Activated T-helper 17 cell treated with anti-CD3 and anti-CD28 coated beads, Interleukin-2, amount 50 U/mL, for 72 hours (primary cell): Measurements from ENCODE around the gene SF3B3. TPM values are rescaled to one million over a fixed set of nuclear protein-coding genes. Genes with fewer than 3 reads are reported as not detected.
A peak's percentile ranks its signal among the peaks of the same experiment; 100 is the strongest.

Experiments used
- ATAC-seq: fragments of 150-1000 bp; cut with Tn5 transposase; replicated peaks from 2 replicates; pipeline ENCODE4 v1.10.0; 2021; ENCODE audit warnings: mild to moderate bottlenecking, moderate library complexity
- H3K27ac Mint-ChIP-seq: one replicate; pipeline ENCODE4 v1.8.0; 2022; ENCODE audit warnings: mixed read lengths
- H3K27me3 Mint-ChIP-seq: one replicate; pipeline ENCODE4 v1.8.0; 2022; ENCODE audit warnings: mixed read lengths
- H3K36me3 Mint-ChIP-seq: one replicate; pipeline ENCODE4 v1.8.0; 2022; ENCODE audit warnings: low read depth, mild to moderate bottlenecking, mixed read lengths
- H3K4me1 Mint-ChIP-seq: one replicate; pipeline ENCODE4 v1.8.0; 2022; ENCODE audit warnings: mixed read lengths
- H3K4me3 Mint-ChIP-seq: one replicate; pipeline ENCODE4 v1.8.0; 2022; ENCODE audit warnings: mild to moderate bottlenecking, mixed read lengths
- H3K9me3 Mint-ChIP-seq: one replicate; pipeline ENCODE4 v1.8.0; 2022; ENCODE audit warnings: mixed read lengths
- total RNA-seq, 2 donors: library from RNA; stranded (reverse); gene quantifications; one replicate each; pipeline ENCODE4 v1.2.3, GENCODE V29; 2022

The SF3B3 gene
- total RNA-seq: 100 to 1,000 TPM; 343 to 576 TPM

- Mint-ChIP-seq H3K27ac (peak within 1 kb of the TSS; percentile 100), H3K9me3 (no peaks in the 10 kb centered on the region), H3K4me1 (peaks cover 34% of the 10 kb centered on the region), H3K27me3 (no peaks in the 10 kb centered on the region), H3K36me3 (peaks cover 59% of the 10 kb centered on the region), H3K4me3 (peak within 1 kb of the TSS; percentile 100)
- ATAC-seq: peak; percentile 63
Observed at GRCh38 chr16:70523743-70524398, at the start of gene SF3B3. SF3B3 (plus strand) TSS chr16:70523816; CDS start chr16:70526657, 2,841 bp downstream.

DNA sequence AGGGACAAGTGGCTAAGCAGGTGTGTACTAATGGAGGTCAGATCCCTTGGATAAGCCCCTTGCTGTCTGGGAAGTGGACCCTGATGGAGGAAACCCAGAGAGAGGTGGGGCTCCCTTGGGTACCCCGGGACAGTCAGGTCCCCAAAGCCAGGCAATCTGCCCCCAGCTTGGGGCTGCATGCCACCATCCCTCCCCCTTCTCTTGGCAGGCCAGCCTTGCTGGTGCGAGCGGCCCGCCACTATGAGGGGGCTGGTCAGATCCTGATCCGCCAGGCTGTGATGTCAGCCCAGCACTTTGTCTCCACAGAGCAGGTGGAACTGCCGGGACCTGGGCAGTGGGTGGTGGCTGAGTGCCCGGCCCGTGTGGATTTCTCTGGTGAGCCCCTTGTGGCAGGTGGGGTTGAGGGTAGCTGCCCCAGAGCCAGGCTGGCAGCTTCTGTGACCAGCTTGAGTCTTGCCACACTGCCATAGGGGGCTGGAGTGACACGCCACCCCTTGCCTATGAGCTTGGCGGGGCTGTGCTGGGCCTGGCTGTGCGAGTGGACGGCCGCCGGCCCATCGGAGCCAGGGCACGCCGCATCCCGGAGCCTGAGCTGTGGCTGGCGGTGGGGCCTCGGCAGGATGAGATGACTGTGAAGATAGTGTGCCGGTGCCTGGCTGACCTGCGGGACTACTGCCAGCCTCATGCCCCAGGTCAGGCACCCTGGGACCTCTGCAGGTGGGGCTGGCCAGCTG lies 49.1 kb upstream of the SF3B3 start:
- Mint-ChIP-seq H3K27ac (no peak overlapping the region), H3K36me3 (peaks cover 5% of the 10 kb centered on the region), H3K9me3 (no peaks in the 10 kb centered on the region), H3K4me3 (no peak overlapping the region), H3K4me1 (peaks cover 5% of the 10 kb centered on the region), H3K27me3 (no peaks in the 10 kb centered on the region)
- ATAC-seq: no peak

GRCh38 chr16:70475054-70475871 lies 48.4 kb upstream of the SF3B3 start:
- Mint-ChIP-seq H3K27me3 (no peaks in the 10 kb centered on the region), H3K4me3 (no peak overlapping the region), H3K9me3 (no peaks in the 10 kb centered on the region), H3K27ac (no peak overlapping the region), H3K4me1 (peaks cover 5% of the 10 kb centered on the region), H3K36me3 (peaks cover 5% of the 10 kb centered on the region)
- no peak for ATAC-seq

DNA sequence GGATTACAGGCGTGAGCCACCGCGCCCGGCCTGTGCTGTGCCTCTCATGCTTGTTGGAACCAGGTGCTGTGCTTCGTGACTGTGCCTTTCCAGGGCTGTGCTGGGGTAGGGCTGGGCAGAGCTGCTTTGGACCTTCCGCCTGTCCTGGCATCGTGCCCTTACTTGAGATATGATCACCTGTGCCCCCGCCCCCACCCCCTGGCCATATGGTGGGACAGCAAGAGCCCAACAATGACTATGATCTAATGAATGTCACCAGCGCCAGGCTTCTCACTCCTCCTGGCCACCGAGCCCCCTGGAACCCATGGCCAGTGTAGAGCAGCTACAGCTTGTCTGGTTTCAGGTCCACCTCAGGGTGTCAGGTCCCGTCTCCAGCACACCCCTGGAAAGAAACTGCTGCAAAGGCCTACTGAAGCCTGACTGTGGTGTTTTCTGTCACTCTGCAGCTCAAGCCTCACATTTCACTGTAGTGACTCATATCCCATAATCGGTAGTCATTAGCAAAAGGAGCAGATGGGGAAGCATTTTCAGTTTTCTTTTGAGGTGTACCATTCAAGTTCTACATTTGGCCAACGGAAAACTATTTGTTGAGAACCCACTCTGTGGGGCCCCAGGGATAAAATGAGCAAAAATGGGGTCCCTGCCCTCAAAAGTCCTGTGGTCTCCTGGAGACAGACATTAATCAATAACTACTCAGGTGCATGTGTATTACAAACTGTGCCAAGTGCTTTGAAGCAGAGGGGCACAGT lies 47.2 kb upstream of the SF3B3 start:
- ATAC-seq: peak; percentile 96
- Mint-ChIP-seq H3K9me3 (no peaks in the 10 kb centered on the region), H3K4me1 (peaks cover 5% of the 10 kb centered on the region), H3K36me3 (peaks cover 11% of the 10 kb centered on the region), H3K27me3 (no peaks in the 10 kb centered on the region), H3K4me3 (peak overlapping the region; percentile 62), H3K27ac (peak overlapping the region; percentile 87)

- ATAC-seq: no peak
- peaks cover 18% of the 10 kb centered on the region for H3K36me3 Mint-ChIP-seq
- H3K27me3 Mint-ChIP-seq: no peaks in the 10 kb centered on the region
- H3K4me1 Mint-ChIP-seq: peaks cover 5% of the 10 kb centered on the region
- peak overlapping the region; percentile 87 for H3K27ac Mint-ChIP-seq
- H3K9me3 Mint-ChIP-seq: no peaks in the 10 kb centered on the region
- H3K4me3 Mint-ChIP-seq: peak overlapping the region; percentile 62
Observed at GRCh38 chr16:70478169-70478568, 45.4 kb upstream of the SF3B3 start.

GRCh38 chr16:70478912-70479341 lies 44.7 kb upstream of the SF3B3 start:
- Mint-ChIP-seq H3K4me1 (peaks cover 5% of the 10 kb centered on the region), H3K27ac (no peak overlapping the region), H3K4me3 (no peak overlapping the region), H3K36me3 (peaks cover 22% of the 10 kb centered on the region), H3K27me3 (no peaks in the 10 kb centered on the region), H3K9me3 (no peaks in the 10 kb centered on the region)
- ATAC-seq: no peak

DNA sequence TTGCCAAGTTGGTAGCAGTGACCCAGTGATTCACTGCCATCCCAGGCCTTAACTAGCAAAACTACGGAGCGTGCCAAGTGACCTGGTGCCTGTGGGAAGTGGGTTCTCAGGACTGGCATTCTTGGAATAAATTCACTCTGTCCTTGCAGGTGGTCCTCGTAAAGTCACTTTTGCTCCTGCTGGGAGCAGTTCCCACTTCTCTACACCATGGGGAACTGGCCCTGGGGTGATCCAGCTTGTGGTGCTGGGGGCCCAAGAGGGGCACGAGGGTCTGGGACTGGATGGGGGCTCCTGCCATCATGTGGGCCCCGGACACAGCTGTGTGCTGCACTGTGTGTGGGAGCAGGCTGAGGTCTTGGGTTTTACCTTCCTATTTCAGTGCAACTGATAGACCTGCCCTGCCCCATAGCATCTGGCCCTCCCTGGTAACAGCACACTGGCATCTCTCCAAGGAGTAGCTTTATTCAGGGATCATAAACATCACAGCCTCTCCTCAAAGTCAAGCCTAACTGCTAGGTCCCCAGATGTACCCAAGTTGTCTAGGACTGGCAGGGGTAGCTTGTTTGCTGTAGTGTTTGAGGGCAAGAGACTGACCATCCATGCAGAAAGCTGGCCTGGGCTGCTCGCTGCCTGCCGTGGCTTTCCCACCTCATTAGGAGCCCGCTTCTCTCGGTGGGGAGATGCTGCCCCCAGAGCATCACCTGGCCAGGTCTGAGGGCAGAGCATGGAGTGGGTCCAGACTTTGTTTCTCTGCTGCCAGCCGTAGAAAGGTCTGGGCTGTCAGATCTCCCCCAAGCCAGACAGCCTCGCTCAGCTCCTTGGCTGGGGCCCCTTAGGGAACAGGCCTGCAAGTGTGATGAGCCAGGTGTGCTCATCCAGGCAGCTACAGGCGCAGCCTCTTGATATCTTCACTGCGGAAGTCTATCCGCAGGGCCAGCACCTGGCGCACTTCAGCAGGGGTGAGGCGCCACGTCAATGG lies 43.2 kb upstream of the SF3B3 start:
- peaks cover 23% of the 10 kb centered on the region for H3K36me3 Mint-ChIP-seq
- peaks cover 5% of the 10 kb centered on the region for H3K4me1 Mint-ChIP-seq
- no peak overlapping the region for H3K4me3 Mint-ChIP-seq
- no peaks in the 10 kb centered on the region for H3K27me3 Mint-ChIP-seq
- H3K27ac Mint-ChIP-seq: no peak overlapping the region
- no peaks in the 10 kb centered on the region for H3K9me3 Mint-ChIP-seq
- no peak for ATAC-seq

DNA sequence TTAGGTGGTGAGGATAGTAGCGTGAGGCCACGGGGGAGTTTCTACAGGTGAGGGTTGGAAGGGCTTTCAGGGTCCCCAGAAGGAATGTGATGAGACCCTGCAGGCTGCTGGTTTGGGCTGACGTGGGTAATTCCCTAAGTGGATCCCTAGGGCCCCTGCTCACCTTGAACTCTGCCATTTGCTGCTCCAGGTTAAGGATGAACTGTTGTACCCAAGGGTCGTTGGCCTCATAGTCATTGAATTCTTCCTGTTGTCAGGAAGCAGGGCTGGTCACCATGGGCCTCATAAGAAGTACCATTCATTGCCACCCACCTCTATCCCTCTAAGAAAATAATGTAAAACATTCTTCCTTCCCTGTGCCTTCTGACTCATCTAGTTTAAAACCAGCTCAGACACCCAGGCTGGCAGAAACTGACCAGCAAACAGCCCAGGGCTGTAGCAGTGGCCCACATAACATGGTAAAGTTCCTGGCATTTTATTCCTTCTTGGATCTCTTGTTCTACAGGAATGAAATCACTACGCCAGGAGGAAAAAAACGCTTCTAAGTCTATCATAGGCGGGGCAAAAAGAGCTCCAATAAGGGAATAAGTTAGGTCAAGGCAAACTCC lies 41.6 kb upstream of the SF3B3 start:
- Mint-ChIP-seq H3K27me3 (no peaks in the 10 kb centered on the region), H3K4me3 (no peak overlapping the region), H3K9me3 (no peaks in the 10 kb centered on the region), H3K4me1 (no peaks in the 10 kb centered on the region), H3K36me3 (peaks cover 32% of the 10 kb centered on the region), H3K27ac (peak overlapping the region; percentile 62)
- no peak for ATAC-seq

DNA sequence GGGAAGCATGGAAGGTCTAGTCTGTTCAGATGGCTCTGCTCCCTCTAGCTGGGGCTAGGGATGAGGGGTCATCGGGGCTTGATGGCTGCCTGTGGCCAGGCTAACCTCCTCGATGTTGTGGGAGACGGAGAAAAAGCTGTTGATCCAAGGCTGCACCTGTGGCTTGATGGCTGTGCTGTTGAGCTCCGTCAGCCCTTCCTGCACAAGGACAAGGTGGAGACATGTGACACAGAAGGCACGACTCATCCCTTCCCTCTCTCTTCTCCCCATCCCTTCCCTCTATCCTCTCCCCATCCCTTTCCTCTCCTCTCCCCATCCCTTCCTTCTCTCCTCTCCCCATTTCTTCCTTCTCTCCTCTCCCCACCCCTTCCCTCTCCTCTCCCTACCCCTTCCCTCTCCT lies 41.0 kb upstream of the SF3B3 start:
- Mint-ChIP-seq H3K36me3 (peaks cover 32% of the 10 kb centered on the region), H3K27ac (peak overlapping the region; percentile 62), H3K27me3 (no peaks in the 10 kb centered on the region), H3K9me3 (no peaks in the 10 kb centered on the region), H3K4me1 (no peaks in the 10 kb centered on the region), H3K4me3 (no peak overlapping the region)
- no peak for ATAC-seq

- H3K9me3 Mint-ChIP-seq: no peaks in the 10 kb centered on the region
- ATAC-seq: no peak
- H3K27ac Mint-ChIP-seq: no peak overlapping the region
- H3K27me3 Mint-ChIP-seq: no peaks in the 10 kb centered on the region
- no peak overlapping the region for H3K4me3 Mint-ChIP-seq
- H3K36me3 Mint-ChIP-seq: peaks cover 32% of the 10 kb centered on the region
- no peaks in the 10 kb centered on the region for H3K4me1 Mint-ChIP-seq
Observed at GRCh38 chr16:70483426-70483825, 40.2 kb upstream of the SF3B3 start.

DNA sequence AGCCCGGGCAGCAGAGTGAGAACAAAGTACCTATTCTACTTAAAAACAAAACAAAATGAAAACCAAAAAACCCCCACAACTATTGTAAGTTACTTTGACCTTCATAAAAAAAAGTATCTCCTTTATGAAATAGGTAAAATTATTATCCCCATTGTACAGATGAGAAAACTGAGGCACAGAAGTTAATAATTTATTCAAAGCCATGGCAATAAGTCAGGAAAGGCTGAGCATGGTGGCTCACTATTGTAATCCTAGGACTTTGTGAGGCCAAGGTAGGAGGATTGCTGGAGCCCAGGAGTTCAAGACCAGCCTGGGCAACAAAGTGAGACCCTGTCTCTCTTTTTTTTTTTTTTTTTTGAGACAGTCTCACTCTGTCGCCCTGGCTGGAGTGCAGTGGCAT lies 38.7 kb upstream of the SF3B3 start:
- no peaks in the 10 kb centered on the region for H3K9me3 Mint-ChIP-seq
- H3K27ac Mint-ChIP-seq: no peak overlapping the region
- H3K4me3 Mint-ChIP-seq: no peak overlapping the region
- H3K36me3 Mint-ChIP-seq: peaks cover 38% of the 10 kb centered on the region
- ATAC-seq: no peak
- H3K4me1 Mint-ChIP-seq: no peaks in the 10 kb centered on the region
- H3K27me3 Mint-ChIP-seq: no peaks in the 10 kb centered on the region

DNA sequence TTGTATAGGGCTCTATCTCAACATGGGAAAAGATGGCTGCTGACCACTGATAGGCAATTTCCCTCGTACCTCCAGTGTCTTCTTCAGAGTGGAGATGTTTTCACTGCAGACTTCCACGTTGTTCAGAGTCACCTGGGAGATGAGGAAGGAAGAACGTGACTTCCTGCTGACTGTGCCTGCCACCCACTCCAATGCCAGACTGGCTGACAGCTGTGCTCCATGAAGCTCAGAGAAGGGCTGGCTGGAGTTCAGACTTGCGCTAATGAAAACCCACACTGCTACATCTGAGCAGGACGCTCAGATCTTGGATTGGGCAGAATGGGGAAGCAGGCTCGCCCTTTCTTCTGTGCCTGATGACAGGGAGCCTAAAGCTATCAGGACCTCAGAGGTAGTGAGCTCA lies 33.4 kb upstream of the SF3B3 start:
- Mint-ChIP-seq H3K9me3 (no peaks in the 10 kb centered on the region), H3K4me1 (peaks cover 8% of the 10 kb centered on the region), H3K4me3 (no peak overlapping the region), H3K36me3 (peaks cover 57% of the 10 kb centered on the region), H3K27me3 (no peaks in the 10 kb centered on the region), H3K27ac (no peak overlapping the region)
- ATAC-seq: no peak

DNA sequence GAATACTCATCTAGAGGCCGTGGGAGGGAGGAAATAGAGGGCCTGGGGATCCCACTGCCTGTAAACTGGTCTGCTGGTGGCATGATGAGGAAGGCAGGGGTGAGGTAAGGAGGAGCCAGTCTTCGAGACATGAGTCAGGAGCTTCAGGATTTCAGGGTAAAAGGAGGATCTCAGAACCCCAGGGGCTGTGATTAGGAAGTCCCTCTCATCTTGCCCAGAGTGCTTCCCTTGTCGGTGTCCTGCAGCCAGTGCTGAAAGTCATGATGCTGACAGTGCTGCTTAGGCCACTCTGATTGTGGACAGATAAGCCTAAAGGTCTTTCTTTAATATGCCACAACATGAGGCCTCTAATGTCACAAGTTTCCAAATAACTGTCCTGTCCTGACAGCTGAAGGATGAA lies 29.8 kb upstream of the SF3B3 start:
- Mint-ChIP-seq H3K4me3 (no peak overlapping the region), H3K36me3 (peaks cover 75% of the 10 kb centered on the region), H3K27me3 (no peaks in the 10 kb centered on the region), H3K9me3 (no peaks in the 10 kb centered on the region), H3K27ac (no peak overlapping the region), H3K4me1 (peaks cover 8% of the 10 kb centered on the region)
- ATAC-seq: no peak
